Loucy (cell line): ENCODE measurements around the gene THSD7A.

Source experiments
- H2AFZ ChIP-seq: fragments of 200-600 bp; sonication (generic); 2 replicates; pipeline ENCODE4 v1.6.0; 2016; ENCODE audit warnings: antibody characterized with exemption, mild to moderate bottlenecking, low read length, moderate library complexity
- H3F3A ChIP-seq: fragments of 200-600 bp; 2 replicates; pipeline ENCODE4 v1.6.0; 2016; ENCODE audit warnings: antibody characterized with exemption, low read depth, mild to moderate bottlenecking
- H3K27me3 ChIP-seq: fragments of 200-600 bp; sonication (generic); 2 replicates; pipeline ENCODE4 v1.6.1; 2014; ENCODE audit warnings: low read length, mild to moderate bottlenecking; ENCODE audit not compliant: insufficient read depth, poor library complexity, severe bottlenecking
- H3K36me3 ChIP-seq: fragments of 200-600 bp; sonication (generic); 2 replicates; pipeline ENCODE4 v1.6.1; 2016; ENCODE audit warnings: low read length; ENCODE audit not compliant: insufficient read depth
- H3K4me1 ChIP-seq: fragments of 200-600 bp; sonication (generic); 2 replicates; pipeline ENCODE4 v1.5.1; 2014; ENCODE audit warnings: low read length, mild to moderate bottlenecking; ENCODE audit not compliant: insufficient read depth, poor library complexity, severe bottlenecking
- H3K4me2 ChIP-seq: fragments of 200-600 bp; sonication (generic); 2 replicates; pipeline ENCODE4 v1.6.0; 2014; ENCODE audit warnings: antibody characterized with exemption, low read length, low read depth, mild to moderate bottlenecking; ENCODE audit not compliant: poor library complexity, severe bottlenecking
- H3K4me3 ChIP-seq: fragments of 200-600 bp; sonication (generic); 2 replicates; pipeline ENCODE4 v1.5.1; 2014; ENCODE audit warnings: low read length, mild to moderate bottlenecking, mixed read lengths; ENCODE audit not compliant: poor library complexity, severe bottlenecking
- H3K79me2 ChIP-seq: fragments of 200-600 bp; sonication (generic); 2 replicates; pipeline ENCODE4 v1.6.1; 2014; ENCODE audit warnings: low read length; ENCODE audit not compliant: insufficient read depth
- H3K9ac ChIP-seq: fragments of 200-600 bp; sonication (generic); 2 replicates; pipeline ENCODE4 v1.6.0; 2014; ENCODE audit warnings: mild to moderate bottlenecking, low read depth, low read length, moderate library complexity; ENCODE audit not compliant: poor library complexity, severe bottlenecking
- H3K9me2 ChIP-seq: fragments of 200-600 bp; sonication (generic); replicated peaks from 2 replicates; pipeline ENCODE4 v1.6.1; 2016; ENCODE audit warnings: low read depth, low read length, mixed read lengths
- H3K9me3 ChIP-seq: fragments of 200-600 bp; sonication (generic); 2 replicates; pipeline ENCODE4 v1.6.1; 2014; ENCODE audit warnings: mild to moderate bottlenecking, antibody characterized with exemption, low read length, low read depth; ENCODE audit not compliant: insufficient read depth
- H4K20me1 ChIP-seq: fragments of 200-600 bp; sonication (generic); 2 replicates; pipeline ENCODE4 v1.6.0; 2014; ENCODE audit warnings: antibody characterized with exemption, low read length, mild to moderate bottlenecking; ENCODE audit not compliant: insufficient read depth, poor library complexity, severe bottlenecking
- CTCF ChIP-seq: fragments of 200-600 bp; sonication (generic); conservative IDR thresholded peaks from 2 replicates; pipeline ENCODE4 v1.5.1; 2014; ENCODE audit warnings: mild to moderate bottlenecking, antibody characterized with exemption, low read length
- EZH2phosphoT487 ChIP-seq: fragments of 200-600 bp; IDR thresholded peaks from 2 replicates; pipeline ENCODE4 v1.6.1; 2018; ENCODE audit warnings: antibody characterized with exemption, mild to moderate bottlenecking, moderate library complexity, borderline replicate concordance

Gene THSD7A

GRCh38 chr7:11330208-11330607 is 501.8 kb downstream of the THSD7A start:
- Histone ChIP-seq H3K79me2 (no peaks in the 10 kb centered on the region), H3K4me3 (no peak overlapping the region), H3F3A (no peaks in the 10 kb centered on the region), H3K9me2 (no peaks in the 10 kb centered on the region), H3K36me3 (no peaks in the 10 kb centered on the region), H3K9ac (no peak overlapping the region), H3K27me3 (no peaks in the 10 kb centered on the region), H3K4me1 (no peaks in the 10 kb centered on the region), H3K9me3 (no peaks in the 10 kb centered on the region), H4K20me1 (no peaks in the 10 kb centered on the region), H3K4me2 (no peak overlapping the region), H2AFZ (no peak overlapping the region)
- TF ChIP-seq CTCF = no peak
- no peak for TF ChIP-seq EZH2phosphoT487

- Histone ChIP-seq H4K20me1 (no peaks in the 10 kb centered on the region), H3K9me3 (no peaks in the 10 kb centered on the region), H3K4me3 (no peak overlapping the region), H3K79me2 (no peaks in the 10 kb centered on the region), H3K4me1 (no peaks in the 10 kb centered on the region), H3K4me2 (no peak overlapping the region), H3K27me3 (no peaks in the 10 kb centered on the region), H3F3A (no peaks in the 10 kb centered on the region), H3K9me2 (no peaks in the 10 kb centered on the region), H2AFZ (no peak overlapping the region), H3K36me3 (no peaks in the 10 kb centered on the region), H3K9ac (no peak overlapping the region)
- TF ChIP-seq EZH2phosphoT487 (no peak), CTCF (no peak)
Measured at GRCh38 chr7:11329626-11330025, 502.4 kb downstream of the THSD7A start.

GRCh38 chr7:11328309-11328708 is 503.7 kb downstream of the THSD7A start:
- H3K79me2 ChIP-seq = no peaks in the 10 kb centered on the region
- no peaks in the 10 kb centered on the region for H3K4me1 ChIP-seq
- H3K4me3 ChIP-seq = no peak overlapping the region
- no peak overlapping the region for H2AFZ ChIP-seq
- no peaks in the 10 kb centered on the region for H3K9me2 ChIP-seq
- no peak for TF ChIP-seq CTCF
- TF ChIP-seq EZH2phosphoT487 = no peak
- no peaks in the 10 kb centered on the region for H3F3A ChIP-seq
- no peaks in the 10 kb centered on the region for H3K27me3 ChIP-seq
- no peak overlapping the region for H3K9ac ChIP-seq
- no peaks in the 10 kb centered on the region for H4K20me1 ChIP-seq
- no peak overlapping the region for H3K4me2 ChIP-seq
- no peaks in the 10 kb centered on the region for H3K9me3 ChIP-seq
- no peaks in the 10 kb centered on the region for H3K36me3 ChIP-seq
